ENCODE measurements around the gene CALU.

DNA sequence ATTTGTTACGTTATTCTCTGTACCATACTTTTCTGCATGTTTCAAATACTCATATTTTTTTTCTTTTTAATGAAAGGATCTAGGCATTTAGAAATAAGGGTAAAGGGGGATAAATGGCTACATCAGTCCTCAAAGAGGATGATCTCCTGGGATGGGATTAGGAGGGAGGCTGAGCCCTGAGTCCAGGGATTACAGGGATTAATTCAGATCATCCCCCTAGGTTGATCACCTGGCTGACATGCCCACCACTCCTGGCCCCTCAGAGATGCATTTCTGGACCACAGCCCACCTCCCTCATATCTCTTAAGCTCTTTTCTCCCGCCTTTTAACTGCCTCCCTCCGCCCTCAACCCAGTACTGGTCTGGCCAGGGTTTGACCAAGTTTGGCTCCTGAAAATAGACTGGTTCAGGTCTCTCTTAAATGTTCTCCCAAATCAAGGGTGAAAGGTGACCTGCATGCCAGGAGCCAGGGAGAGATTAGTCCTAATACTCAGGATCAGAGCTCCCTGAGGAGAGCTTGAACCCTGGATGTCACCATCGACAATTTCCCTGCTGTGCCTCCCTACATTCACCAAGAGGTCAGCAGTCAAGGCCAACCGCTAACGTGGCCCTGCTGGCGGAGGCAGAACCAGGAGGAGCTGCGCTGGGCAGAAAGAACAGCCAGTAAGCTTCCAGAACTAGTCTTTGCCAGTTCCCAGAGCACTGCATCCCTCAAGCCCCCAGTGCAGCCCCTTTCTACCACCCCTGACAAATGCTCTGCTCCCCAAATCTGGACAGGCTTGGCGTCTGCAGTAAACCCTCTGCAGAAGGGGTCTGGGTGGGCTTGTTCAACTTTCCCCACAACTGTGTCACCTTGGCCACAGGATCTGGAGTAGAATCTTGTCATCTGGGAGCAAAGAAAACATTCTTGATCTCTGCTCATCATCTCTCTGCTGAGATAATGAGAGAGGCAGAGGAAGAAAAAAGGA, 49.6 kb downstream of the CALU start:
- TF ChIP-seq, protein P1, sequence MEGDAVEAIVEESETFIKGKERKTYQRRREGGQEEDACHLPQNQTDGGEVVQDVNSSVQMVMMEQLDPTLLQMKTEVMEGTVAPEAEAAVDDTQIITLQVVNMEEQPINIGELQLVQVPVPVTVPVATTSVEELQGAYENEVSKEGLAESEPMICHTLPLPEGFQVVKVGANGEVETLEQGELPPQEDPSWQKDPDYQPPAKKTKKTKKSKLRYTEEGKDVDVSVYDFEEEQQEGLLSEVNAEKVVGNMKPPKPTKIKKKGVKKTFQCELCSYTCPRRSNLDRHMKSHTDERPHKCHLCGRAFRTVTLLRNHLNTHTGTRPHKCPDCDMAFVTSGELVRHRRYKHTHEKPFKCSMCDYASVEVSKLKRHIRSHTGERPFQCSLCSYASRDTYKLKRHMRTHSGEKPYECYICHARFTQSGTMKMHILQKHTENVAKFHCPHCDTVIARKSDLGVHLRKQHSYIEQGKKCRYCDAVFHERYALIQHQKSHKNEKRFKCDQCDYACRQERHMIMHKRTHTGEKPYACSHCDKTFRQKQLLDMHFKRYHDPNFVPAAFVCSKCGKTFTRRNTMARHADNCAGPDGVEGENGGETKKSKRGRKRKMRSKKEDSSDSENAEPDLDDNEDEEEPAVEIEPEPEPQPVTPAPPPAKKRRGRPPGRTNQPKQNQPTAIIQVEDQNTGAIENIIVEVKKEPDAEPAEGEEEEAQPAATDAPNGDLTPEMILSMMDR (conservative IDR thresholded peaks at IDR 0.05 in 1 of 2, IDR thresholded peaks at IDR 0.05 in 1 of 2; ENCODE audit: extremely low read depth in 1 of 2, insufficient read depth in 1 of 2, low read depth in 1 of 2, low read length in 2 of 2) = no peak
- TF ChIP-seq EZH2 (IDR thresholded peaks at IDR 0.05; ENCODE audit: borderline replicate concordance, low read length) = no peak
